ENCODE measurements around the gene MYO1A.

DNA sequence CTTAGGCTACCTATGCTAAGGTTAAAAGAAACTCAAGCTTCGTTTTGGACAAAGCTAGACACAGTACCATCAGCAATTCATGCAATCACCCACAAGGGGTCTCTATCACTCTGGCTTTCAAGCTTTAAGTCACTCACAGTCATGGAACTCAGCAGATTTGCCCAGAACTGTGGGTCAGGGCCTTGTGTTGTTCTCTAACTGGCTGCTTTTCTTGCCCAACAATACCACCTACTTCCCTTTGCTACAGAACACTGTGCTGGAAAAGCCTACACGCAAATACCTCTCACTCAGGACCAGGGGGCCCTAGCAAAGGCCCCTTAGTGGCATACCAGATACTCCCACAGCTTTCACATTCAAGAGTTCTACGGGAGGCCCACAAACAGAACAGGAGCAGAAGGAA lies 19.6 kb upstream of the MYO1A start:
- TF ChIP-seq GATA2 (CRISPR knock-in tag; IDR thresholded peaks at IDR 0.05), result no peak
- TF ChIP-seq POLR2AphosphoS5 (IDR thresholded peaks at IDR 0.05; ENCODE audit: low read depth, low read length), result no peak
- TF ChIP-seq, protein P1, sequence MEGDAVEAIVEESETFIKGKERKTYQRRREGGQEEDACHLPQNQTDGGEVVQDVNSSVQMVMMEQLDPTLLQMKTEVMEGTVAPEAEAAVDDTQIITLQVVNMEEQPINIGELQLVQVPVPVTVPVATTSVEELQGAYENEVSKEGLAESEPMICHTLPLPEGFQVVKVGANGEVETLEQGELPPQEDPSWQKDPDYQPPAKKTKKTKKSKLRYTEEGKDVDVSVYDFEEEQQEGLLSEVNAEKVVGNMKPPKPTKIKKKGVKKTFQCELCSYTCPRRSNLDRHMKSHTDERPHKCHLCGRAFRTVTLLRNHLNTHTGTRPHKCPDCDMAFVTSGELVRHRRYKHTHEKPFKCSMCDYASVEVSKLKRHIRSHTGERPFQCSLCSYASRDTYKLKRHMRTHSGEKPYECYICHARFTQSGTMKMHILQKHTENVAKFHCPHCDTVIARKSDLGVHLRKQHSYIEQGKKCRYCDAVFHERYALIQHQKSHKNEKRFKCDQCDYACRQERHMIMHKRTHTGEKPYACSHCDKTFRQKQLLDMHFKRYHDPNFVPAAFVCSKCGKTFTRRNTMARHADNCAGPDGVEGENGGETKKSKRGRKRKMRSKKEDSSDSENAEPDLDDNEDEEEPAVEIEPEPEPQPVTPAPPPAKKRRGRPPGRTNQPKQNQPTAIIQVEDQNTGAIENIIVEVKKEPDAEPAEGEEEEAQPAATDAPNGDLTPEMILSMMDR (IDR thresholded peaks at IDR 0.05), result peak; percentile 84
- TF ChIP-seq, protein P2, sequence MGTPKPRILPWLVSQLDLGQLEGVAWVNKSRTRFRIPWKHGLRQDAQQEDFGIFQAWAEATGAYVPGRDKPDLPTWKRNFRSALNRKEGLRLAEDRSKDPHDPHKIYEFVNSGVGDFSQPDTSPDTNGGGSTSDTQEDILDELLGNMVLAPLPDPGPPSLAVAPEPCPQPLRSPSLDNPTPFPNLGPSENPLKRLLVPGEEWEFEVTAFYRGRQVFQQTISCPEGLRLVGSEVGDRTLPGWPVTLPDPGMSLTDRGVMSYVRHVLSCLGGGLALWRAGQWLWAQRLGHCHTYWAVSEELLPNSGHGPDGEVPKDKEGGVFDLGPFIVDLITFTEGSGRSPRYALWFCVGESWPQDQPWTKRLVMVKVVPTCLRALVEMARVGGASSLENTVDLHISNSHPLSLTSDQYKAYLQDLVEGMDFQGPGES (IDR thresholded peaks at IDR 0.05; ENCODE audit: low read depth, low read length), result no peak
- TF ChIP-seq SIN3A (IDR thresholded peaks at IDR 0.05; ENCODE audit: borderline replicate concordance, low read depth, low read length), result no peak
- no peak for TF ChIP-seq EZH2phosphoT487 (IDR thresholded peaks at IDR 0.05; ENCODE audit: borderline replicate concordance, low read depth)
- TF ChIP-seq YY1 (IDR thresholded peaks at IDR 0.05; ENCODE audit: low read depth), result no peak

Data from SK-N-SH (cell line).